Measurements from ENCODE around the gene EVPL. TPM values are rescaled to one million over a fixed set of nuclear protein-coding genes. Genes with fewer than 3 reads are reported as not detected.
"Not testable (repeated sequence)": the region's sequence is repeated elsewhere in the genome, so short reads cannot be mapped to it uniquely, and the experiment has no call there.

The EVPL gene
- total RNA-seq, 1 experiment from 2014 or later: not detected

DNA sequence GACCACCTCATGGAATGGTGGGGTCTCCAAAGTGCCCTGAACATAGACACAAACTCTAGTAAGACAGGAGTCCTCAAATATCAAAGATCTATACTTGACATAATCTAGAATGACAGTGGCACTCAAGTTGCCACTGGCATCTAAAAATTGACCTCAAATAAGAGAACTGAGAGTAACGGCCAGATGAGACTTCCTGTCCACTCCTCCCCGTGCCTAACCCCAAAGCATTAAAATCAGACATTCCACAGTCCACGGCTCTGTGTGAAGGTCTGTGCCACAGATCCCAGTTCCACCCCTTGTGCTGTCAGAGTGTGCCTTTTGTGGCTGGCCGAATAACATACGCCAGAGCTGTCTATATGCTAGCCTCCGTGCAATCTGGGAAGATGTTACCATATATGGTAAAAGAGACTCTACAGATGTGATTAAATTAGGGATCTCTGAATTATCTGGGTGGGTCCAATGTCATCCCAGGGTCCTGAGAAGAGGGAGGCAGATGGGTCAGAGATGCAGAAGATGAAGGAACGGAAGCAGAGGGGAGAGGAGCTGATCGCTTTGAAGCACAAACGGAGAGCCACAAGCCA lies 21.0 kb upstream of the EVPL start:
- no peak for DNase-seq (ENCODE audit: low read depth)

DNA sequence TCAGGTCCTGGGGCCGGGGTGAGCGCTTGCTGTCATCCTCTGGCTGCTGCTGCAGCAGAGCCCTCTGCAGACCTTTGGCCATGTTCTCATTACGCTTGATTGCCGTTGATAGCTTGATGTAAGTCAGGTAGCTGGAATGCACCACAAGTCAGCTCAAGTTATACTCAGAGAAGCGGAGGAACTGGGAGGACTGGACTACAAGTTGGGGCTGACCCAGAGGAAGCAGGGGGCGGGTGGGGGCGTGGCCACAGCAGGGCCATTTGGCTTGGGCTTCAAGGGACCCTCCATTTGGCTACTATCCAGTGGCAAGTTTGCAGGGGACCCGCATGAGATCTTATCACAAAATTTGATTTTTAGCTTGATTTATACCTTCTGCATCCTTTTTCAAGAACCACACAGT lies 19.0 kb upstream of the EVPL start:
- DNase-seq (ENCODE audit: low read depth): no peak

DNA sequence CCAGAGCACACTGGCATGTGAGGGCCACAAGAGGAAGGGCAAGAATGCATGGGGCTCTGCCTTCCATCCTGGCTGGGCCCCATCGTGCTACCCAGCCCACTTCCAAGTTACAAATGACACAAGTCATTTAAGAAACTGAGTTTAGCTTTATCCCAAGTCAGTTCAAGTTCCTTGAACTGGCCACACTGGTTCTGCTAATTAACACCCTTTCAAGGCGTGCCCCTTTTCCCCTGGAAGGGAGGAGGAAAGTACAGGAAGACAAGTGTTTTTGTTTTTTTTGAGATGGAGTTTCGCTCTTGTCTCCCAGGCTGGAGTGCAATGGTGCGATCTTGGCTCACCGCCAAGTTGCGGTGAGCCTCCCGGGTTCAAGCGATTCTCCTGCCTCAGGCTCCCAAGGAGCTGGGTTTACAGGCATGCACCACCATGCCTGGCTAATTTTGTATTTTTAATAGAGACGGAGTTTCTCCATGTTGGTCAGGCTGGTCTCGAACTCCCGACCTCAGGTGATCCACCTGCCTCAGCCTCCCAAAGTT lies 17.4 kb upstream of the EVPL start:
- not testable (repeated sequence) for DNase-seq (ENCODE audit: low read depth)

DNA sequence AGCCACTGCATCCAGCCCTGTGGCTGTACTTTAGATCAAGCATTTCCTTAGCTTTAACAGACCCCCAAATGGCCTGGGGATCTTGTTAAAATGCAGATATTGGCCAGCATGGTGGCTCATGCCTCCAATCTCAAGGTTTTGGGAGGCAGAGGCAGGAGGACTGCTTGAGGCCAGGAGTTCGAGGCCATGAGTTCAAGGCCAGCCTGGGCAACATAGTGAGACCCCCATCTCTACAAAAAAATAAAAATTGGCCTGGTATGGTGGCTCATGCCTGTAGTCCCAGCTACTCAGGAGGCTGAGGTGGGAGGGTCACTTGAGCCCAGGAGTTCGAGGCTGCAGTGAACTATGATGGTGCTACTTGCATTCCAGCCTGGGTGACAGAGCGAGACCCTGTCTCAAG lies 15.8 kb upstream of the EVPL start:
- not testable (repeated sequence) for DNase-seq (ENCODE audit: low read depth)

DNA sequence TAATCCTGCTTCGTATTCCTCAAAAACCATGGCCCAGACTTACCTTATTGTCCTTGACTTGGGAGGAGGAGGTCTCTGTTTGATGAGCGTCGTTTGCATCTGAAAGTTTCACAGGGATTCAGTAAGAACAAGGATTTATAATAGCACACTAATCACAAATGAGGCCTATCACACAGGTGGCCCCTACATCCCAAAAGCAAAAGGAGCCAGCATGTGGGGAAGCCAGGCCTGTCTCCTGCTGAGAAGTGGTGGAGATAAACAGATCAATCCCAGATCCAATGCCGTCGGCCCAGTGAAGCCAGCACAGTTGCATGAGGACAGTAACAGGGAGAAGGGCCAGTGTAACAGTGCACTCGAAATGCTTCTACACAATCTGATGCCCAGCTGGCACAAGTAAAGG lies 13.3 kb upstream of the EVPL start:
- no peak for DNase-seq (ENCODE audit: low read depth)

DNA sequence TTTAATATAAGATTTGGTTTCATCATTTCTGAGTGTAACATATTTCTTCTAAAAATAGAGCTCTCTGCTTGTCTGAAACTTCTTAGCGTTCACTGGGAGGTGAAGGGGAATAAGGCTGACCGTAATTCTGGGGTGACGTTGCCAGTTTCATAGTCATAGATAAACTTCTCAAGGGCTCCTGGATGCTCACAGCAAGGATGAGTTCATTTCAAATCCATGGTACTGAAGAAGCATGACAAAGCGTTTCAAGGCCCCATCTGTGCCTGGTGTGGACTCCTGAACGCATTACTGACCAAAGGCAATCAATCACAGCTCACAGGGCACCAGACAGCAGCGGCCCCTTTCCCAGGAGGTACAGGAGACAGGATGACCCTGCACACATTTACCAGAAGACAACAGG lies 12.0 kb upstream of the EVPL start:
- DNase-seq (ENCODE audit: low read depth): no peak

DNA sequence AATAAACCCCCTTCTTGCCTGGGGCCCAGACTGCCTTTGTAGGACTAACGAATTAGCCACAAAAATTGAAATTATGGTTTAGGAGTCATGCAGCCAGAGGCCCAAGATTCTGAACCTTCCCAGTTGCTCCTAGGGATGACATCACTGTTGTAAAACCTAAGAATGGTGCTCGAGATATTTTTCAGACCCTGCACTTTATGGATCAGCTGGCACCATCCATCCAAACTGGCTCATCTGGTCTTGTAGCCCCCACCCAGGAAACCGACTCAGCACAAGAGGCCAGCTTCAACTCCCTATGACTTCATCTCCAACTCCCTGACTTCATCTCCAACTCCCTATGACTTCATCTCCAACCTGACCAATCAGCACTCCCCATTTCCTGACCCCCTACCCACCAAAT lies 10.9 kb upstream of the EVPL start:
- DNase-seq (ENCODE audit: low read depth): peak; percentile 47

DNA sequence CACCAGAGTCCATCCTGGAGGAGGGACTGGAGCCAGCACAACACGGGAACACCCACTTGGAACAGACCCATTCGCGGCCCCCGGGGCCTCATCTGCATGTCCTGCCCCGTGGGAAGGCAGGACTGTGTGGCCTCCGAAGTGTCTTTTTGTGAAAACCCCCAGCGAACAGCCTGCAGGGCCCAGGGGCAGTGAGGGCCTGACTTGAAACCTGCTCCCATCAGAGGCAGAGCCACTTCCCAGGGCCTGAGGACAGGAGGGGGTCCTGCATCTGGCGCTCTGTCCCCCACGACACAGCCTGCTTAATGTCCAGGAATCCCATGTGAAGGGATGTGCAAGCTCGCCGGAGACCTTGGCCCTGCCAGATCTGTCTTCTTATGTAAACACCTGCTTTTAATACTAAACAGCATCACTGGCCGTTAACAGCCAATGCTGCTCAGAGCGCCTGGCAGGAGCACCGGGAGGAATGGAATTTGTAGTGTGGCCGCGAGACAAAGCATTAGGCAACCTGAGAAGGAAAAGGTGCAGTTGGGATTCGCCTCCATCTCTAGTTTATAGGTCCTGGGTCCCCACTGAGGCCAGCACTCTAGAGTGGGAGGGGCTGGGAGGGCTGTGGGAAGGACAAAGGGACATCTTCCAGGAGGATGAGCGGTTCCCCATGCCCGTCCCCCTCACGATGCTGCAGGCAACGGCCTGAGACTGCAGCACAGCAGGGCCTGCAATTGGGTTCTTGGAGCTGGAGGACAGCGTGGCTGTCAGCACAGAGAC lies 9.6 kb upstream of the EVPL start:
- no peak for DNase-seq (ENCODE audit: low read depth)

DNA sequence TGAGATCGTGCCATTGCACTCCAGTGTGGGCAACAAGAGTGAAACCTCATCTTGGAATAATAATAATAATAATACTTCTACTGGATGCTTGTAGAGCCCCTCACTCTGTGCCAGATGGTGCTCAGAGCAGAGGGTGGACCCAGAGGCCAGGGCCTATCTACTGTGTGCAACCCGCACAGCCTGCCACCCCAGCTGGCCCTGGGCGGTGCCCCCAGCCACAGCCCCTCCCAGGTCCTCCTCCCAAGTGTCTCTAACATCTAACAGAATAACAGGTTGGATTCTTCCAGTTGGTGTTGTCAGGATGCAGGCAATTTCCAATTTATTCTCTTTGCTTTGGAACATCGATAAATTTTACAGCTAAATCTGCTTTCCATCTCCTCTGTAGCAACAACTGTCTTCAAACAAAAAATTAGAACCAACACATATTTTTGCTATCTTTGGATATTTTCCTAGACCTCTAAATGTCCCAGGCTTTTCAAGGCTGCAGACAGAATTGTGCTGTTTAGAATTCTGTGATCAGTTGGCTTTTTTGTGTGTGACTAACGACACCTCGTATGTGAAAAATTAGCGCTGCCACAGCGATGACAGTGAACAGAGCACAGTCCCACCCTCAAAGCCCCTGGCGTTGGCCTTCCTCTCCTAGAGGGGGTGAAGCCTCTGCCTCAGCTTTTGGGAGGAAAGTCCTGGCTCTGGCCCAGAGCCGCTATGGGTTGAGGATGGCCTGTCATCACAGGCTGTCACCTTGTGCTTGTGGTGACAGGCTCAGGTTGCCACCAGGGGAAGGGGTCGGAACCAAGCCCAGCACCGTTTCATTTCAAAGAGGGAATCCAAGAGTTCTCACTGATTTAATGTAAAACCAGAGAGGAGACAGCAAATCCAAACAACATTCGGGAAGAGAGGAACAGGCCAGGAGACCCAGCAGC lies 7.6 kb upstream of the EVPL start:
- no peak for DNase-seq (ENCODE audit: low read depth)

DNA sequence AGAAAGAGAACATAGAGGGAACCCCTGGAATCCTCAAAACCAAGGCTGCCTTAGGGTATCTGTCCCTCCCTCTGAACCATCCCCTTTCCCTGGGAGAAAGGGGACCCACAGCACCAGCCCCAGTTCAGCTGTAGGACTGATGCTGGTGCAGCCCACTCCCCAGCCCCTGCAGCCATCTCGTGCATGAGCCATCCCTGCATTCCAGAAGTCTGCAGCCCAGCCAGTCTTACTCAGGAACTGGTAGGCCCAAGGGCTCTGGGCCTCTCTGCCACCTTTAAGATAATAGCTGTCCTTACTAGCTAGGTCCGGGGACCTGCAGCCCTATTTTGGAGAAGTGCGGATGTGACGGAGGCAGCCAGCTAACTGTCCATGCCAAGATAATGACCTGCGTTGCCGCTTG lies 6.0 kb upstream of the EVPL start:
- DNase-seq (ENCODE audit: low read depth): no peak

DNA sequence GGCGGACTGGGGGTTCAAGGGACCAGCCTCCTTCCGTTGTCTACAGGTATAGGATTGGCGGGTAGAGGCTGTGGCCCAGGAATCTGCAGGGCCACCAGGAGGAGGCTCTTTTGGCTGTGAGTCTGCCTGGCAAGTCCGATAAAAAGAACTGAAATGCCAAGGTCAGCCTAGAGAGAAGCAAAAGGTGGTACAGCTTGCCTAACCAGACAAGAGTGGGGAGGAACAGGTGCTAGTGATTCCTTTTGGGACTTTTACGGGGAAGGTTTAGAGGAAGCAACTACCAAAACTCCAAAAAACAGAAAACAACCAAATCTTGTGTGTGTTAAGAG lies 5.6 kb upstream of the EVPL start:
- DNase-seq (ENCODE audit: low read depth): no peak

DNA sequence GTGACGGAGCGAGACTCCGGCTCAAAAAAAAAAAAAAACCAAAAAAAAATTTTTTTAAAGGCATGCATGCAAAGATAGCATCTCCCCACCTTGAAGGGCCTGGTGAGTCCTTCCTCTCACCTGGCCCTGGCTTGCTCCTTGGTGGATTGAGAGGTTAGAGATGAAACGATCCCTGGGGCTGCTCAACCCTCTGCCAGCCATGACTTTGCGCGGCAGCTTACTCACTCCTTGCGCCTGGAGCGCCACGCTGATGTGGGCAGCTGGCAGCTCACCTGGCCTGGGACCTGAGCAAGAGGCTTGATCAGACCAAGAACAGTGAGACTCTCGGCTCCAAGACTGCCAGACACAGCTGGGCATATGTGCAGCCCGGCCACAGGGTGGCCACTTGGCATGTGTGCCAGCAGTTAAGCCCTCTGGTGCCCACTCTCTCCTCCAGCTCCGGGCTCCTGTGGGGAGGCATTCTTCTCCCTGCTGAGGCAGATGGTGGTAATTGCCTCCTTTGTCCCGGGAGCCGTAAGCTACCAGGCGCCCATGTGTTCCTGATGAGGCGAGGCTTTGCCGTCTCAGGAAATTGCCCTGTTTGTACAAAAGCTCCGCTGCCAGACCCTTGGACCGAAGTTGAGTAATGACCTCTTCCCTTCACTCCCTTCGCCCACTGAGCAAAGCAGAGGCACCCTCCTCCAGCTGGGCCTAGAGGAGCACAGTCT lies 5.1 kb upstream of the EVPL start:
- peak; percentile 19 for DNase-seq (ENCODE audit: low read depth)

DNA sequence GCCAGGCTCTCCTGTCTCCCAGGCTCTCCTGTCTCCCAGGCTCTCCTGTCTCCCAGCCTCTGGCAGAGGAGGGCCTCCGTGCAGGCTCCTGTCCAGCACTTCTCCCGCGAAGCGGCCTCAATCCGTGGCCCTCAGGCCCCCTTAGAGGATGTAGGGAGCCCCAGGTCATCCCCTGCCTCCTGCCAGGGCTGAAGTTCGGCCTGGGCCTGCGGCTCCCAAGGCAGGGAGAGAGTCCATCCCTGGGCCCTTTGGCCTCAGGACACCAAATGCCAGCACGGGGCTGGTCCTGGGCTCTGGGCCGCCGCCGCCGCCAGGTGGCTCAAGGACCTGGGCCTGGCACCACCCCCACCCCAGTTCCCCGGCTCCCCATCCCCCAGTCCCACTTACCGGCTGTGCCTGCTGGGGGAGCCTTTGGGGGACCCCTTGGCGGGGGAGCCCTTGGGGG lies 370 bp downstream of the EVPL start:
- no peak for DNase-seq (ENCODE audit: low read depth)

DNA sequence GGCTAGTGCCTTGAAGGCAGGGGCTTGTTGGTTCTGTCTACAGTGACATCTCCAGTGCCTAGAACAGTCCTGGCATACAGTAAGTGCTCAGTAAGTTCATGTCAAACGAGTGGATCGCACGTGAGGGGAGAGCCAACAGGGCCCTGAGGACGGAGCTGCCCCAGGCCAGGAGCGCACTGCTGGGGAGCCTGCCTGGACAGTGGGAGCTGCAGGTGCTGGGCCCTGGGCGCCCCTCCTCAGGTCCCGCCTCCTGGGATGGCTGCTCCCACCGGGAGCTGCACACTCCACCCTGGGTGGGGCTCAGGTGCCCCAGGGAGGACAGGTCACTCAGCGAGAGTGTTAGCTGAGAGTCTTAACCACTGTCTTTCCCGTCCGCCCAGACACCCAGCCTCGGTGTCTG lies 1.8 kb downstream of the EVPL start:
- DNase-seq (ENCODE audit: low read depth): no peak

DNA sequence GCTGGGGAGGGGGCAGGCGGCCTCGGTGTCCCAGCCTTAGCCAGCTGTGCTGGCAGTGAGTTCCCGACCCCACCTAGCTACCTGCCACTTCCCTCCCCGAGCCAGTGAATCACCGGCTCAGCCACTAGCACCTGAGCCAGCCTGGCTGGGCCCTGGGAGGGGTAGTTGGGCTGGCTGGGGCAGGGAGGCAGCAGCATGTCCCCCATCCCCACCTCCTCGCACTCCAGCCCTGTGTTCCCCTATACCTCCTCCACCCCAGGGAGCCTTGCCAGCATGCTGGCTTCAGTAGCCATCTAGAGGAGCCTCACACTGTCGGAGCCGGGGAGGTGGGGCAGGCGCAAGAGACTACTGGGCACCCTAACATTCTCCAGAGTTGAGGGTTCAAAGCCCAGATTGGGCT lies 2.8 kb downstream of the EVPL start:
- DNase-seq (ENCODE audit: low read depth): no peak

DNA sequence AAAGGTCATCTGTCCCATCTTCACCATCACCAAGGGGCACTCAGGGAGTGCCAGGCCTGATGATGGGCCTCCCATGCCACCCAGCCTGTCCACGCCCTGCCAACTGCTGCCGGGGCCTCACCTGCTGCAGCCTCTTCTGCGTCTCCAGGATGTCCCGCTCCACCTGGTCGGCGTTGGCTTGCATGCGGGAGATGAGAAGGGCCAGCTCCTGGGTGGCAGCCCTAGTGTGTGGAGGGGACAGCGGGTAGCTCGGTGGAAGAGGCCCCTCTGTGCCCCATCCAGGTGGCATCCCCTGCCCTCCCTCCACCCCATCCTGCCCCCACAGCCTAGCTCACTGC lies 3.2 kb downstream of the EVPL start:
- no peak for DNase-seq (ENCODE audit: low read depth)

DNA sequence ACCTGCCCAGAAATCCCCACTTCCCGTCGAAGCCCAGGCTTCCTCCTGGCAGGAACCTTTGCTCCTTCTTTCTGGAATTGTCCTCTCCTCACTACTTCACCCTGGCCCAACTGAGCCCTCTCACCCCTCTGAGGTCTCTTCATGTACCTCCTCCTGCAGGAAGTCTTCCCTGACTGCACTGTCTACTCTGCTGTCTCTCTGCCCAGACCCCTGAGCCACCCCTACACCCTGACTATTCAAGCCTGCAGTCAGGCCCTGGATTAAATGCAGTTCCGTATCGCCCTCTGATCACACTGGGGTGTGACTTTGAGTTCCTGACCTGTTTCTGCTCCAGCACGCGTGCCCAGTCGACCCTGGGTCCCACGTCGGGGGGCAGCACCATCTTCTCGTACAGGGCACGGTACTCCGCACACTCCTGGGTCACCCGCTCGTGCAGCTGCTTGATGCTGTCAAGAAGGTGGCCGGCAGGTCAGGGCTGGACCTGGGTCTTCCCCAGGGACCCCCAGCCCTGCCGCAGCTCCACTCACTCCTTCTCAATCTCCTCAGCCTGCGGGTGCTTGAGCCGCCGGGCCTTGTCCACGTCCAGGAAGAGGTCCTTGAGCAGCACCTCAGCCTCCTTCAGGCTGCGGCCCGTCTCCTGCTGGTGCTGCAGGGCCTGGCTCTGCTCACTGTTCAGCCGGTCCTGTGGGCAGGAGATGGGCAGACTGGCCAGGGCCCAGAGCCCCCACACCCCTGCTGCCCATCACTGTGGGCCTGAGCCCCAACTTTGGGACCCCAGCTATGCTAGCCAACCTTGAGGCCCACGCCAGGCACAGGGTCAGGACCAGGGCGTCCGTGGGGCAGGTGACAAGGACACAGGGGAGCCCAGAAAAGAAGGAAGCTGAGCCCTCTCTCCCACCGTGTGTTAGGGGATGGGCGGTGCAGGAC lies 3.9 kb downstream of the EVPL start:
- DNase-seq (ENCODE audit: low read depth): no peak

DNA sequence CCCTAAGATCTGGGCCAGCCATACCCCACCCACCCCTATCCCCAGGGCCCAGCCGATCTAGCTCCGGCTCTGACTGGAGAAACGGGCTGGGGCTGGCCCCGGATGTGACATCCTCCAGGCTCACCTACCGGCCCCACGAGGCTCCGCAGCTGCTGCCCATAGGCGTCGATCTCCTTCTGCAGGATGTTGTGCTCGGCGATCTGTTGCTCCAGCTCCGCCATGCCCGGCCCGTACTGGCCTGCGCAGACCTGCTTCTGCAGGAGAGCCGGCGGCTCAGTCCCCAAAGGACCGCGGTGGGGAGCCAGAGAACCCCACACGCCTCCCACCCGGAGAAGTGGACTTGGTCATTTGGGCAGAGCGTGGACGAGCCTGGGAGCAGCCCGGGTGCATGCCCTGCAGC lies 4.8 kb downstream of the EVPL start:
- no peak for DNase-seq (ENCODE audit: low read depth)

DNA sequence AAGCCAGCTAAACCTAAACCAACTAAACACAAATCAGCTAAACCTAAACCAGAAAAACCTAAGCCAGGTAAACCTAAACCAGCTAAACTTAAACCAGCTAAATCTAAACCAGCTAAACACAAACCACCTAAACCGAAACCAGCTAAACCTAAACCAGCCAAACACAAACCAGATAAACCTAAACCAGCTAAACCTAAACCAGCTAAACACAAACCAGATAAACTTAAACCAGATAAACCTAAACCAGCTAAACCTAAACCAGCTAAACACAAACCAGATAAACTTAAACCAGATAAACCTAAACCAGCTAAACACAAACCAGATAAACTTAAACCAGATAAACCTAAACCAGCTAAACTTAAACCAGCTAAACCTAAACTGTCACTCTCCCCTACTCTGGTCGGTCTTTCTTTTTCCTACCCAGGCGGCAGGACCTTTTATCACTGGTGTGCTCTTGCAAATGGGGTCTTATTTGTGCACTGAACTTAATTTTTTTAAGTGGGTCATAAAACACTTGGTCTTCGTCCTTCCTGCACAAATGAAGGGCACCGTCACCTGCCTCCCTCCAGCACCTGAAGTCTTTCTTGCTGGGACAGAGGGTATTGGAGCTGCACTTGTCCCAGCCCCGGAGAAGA lies 7.2 kb downstream of the EVPL start:
- DNase-seq (ENCODE audit: low read depth): no peak

DNA sequence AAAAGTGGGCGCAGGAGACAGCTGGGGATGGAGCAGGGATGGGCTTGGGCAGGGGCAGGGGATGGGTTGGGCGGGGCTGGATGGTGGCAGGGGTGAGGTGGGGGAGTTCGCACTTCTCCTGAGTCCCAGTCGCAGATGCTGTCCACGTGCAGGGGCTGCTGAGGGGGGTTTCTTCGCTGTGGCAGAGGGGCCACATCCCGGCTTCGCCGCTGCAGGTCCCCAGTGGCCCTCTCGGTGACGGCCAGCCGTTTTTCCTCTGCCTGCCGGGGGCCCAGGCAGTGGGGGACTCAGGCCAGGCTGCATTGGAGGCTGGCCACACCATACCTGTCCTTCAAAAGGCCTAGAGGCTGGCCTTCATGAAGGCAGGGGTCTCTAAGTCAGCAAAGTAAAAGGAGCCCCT lies 8.3 kb downstream of the EVPL start:
- DNase-seq (ENCODE audit: low read depth): no peak

DNA sequence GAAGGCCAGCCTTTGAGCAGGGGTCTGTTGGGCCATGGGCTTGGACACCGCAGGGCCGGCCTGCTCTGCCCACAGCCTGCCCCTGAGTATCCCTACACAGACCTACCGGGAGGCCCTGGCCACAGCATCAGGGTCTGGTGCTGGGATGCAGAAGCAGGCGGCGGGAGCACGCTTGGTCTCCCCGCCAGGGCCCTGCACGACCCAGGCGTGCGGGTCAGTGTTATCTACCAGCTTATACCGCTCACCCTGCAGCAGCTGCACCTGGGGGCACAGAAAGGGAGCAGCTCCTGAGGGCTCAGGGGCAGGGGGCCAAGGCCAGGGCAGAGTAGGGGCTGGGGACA lies 8.8 kb downstream of the EVPL start:
- no peak for DNase-seq (ENCODE audit: low read depth)

Data from M059J (cell line).